Stimulated activated CD8-positive, alpha-beta memory T cell treated with anti-CD3 and anti-CD28 coated beads, Interleukin-2, amount 100 ng/mL, for 48 hours (primary cell): Measurements from ENCODE around the gene COL4A4.

Source experiments
- DNase-seq, 2 donors: peaks; one replicate each; pipeline ENCODE4 v3.0.0-alpha.2; 2020; ENCODE audit warnings: low read depth in 2 of 2

The COL4A4 gene

GRCh38 chr2:226981791-226982326, 182.1 kb downstream of the COL4A4 start:
- no peak for DNase-seq

- DNase-seq = no peak
Observed at GRCh38 chr2:226979004-226979403, 185.0 kb downstream of the COL4A4 start.

DNA sequence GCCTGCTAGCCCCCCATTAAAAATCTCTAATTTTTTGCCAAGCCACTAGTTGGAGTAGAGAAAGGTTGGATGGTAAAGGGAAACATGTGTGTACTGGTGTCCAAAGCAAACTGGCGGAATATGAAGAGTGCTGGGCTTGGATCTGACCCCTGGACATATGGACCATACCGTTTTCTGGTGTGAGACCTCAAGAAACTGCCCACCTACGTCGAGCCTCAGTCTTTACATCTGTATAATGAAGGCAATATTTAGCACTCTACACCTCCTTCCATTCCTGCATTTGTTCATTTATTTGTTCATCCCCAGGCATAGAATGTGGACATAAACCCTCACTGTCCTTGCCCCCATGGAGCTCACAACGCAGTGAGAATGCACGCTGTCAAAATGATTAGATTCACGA, 185.7 kb downstream of the COL4A4 start:
- DNase-seq = no peak

DNA sequence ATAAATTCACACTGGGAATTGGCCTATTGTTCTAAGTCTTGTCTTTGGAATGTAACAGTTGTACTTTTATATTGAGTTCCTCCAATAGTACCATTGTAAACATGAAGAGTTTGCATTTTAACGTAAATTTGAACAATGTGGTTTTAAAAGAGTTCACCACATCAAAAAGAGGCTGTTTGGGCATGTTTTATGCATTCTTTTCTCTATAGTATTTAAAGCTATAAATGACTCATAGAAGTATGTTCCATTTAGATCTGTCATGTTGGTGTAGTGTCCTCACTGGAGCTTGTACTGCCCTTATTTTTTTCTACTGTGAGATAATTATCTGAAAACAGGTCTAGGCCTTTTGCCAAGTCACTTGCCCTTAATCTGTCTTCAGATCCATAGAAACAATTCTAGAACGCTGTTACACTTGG, 186.2 kb downstream of the COL4A4 start:
- DNase-seq = no peak

GRCh38 chr2:226973816-226974215, 190.2 kb downstream of the COL4A4 start:
- DNase-seq = no peak

GRCh38 chr2:226971770-226972169, 192.2 kb downstream of the COL4A4 start:
- DNase-seq = no peak

GRCh38 chr2:226971084-226971483, 192.9 kb downstream of the COL4A4 start:
- no peak for DNase-seq

DNA sequence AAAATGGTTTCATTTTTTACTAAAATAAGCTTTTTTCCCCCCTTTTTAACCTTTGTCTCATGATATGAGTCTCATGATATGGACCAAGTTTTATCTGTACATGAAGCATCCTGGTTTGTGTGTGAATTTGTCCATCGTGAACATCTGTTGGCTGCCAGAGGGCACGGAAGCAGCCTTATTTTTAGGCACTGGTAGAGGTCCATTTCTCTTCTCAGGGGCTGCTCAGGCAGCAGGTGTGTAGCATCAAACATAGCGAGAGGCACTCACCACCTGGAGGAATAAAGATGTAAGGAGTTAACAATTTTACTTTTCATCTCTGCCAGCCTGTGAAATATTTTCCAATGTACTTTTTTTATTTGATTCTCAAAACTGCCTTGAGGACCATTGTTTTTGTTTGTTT, 193.6 kb downstream of the COL4A4 start:
- no peak for DNase-seq

- DNase-seq = no peak
Observed at GRCh38 chr2:226969417-226970080, 194.5 kb downstream of the COL4A4 start.

DNA sequence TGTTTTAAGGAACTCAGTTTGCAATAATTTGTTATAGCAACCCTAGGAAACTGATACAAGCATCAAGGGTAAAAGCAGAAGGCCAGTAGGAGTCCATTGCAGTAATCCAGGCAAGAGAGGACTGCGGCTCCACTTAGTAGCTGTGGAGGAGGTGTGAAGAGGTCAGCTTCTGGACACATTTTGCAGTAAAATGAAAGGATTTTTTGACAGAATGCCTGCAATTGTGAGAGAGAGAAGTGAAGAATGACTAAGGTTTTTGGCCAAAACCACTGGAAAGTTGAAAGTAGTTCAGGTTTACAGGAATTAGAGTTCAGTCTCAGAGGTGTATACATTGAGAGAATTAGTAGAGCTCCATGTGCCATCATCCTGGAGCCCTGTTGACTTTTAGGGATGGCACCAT, 198.6 kb downstream of the COL4A4 start:
- no peak for DNase-seq

DNA sequence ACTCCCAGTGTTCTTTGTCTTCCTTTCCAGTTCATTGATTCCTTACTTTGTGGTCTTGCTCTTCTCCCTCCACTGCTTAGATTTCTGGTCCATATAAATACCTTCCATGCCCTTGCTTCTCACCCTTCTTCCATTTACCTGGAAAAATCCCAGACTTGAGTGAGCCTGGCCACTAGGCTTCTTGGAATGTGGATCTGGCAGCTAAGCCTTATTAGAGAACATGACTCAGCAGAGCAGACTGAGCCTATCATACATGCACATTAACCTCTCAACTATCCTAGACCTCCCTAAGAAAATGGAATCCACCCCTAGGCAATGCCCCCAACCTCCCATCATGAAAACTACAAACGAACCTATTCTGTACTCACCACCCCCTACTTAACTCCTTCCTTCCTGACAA, 200.5 kb downstream of the COL4A4 start:
- DNase-seq = no peak

DNA sequence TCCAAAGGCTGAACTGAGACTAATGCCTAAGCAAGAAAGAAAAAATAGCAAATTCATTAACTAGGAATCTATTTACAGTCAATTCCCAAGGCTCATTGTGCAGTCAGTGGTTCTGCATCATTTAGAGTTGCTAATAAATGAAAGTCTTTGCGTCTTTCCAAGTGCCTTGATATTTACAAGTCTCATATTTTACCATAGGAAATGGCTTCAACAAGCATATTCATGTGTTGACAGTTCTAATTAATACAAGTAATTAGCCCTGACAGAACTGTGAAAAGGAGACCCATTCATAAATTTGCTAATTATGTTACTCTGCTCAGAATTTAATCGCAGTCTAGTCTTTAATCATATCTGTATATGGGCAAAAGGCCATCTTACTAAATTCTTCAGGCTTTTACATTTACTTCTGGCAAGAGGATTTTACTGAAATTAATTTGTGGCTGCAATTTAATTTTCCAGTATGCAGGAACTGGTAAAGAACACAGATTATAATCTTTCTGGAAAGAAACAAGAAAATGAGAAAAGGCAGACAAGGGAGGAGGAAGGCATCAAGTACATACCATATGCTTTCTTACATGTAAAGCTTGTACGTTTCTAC, 201.7 kb downstream of the COL4A4 start:
- DNase-seq = no peak

- DNase-seq = no peak
Observed at GRCh38 chr2:226959418-226959817, 204.6 kb downstream of the COL4A4 start.

GRCh38 chr2:226956659-226957058, 207.3 kb downstream of the COL4A4 start:
- DNase-seq = no peak

GRCh38 chr2:226953826-226954225, 210.2 kb downstream of the COL4A4 start:
- no peak for DNase-seq

- DNase-seq = no peak
Observed at GRCh38 chr2:226953206-226953605, 210.8 kb downstream of the COL4A4 start.
